GM12875 (cell line): Measurements from ENCODE around the gene DEXI.

Source experiments
- H3K4me3 ChIP-seq: one replicate; pipeline ENCODE4 v1.5.1; 2011; ENCODE audit warnings: low read depth, low read length, control low read depth
- TF ChIP-seq, protein P1 (sequence below): IDR thresholded peaks from 2 replicates; pipeline ENCODE4 v1.5.1; 2011; ENCODE audit warnings: low read depth, mild to moderate bottlenecking, control low read depth, inconsistent platforms, low read length, moderate library complexity, borderline replicate concordance; ENCODE audit not compliant: insufficient read depth

The DEXI gene

DNA sequence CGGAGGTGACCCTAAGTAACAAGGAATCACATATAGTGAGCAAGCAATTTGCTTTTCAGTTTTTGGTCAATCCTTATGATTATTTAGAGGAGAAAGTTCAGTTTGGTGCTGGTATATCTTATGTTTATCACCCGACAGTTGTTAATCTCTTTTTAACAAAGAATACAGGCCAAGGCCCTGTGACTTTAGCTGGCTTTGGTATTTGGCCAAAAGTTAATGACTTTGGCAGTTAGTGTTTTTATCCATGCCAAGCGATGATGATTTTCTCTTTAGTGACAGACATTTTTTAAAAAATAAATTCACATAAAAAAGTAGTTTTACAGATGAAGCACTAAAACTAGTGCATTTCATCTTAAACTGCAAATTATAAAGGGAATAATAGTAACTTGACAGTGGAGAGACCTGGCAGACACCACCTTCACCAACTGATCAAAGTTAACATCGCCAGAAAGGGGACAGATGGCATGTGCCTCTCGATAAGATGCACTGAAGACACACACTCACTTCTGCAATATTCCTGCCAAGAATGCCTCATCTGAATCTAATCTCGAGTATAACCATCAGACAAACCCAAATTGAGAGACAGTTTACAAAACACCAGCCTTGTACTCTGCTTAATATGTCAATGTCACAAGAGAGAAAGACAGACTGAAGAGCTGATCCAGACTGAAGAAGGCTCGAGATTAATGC lies 6.9 kb downstream of the DEXI start:
- no peak overlapping the region for H3K4me3 ChIP-seq
- TF ChIP-seq, protein P1, sequence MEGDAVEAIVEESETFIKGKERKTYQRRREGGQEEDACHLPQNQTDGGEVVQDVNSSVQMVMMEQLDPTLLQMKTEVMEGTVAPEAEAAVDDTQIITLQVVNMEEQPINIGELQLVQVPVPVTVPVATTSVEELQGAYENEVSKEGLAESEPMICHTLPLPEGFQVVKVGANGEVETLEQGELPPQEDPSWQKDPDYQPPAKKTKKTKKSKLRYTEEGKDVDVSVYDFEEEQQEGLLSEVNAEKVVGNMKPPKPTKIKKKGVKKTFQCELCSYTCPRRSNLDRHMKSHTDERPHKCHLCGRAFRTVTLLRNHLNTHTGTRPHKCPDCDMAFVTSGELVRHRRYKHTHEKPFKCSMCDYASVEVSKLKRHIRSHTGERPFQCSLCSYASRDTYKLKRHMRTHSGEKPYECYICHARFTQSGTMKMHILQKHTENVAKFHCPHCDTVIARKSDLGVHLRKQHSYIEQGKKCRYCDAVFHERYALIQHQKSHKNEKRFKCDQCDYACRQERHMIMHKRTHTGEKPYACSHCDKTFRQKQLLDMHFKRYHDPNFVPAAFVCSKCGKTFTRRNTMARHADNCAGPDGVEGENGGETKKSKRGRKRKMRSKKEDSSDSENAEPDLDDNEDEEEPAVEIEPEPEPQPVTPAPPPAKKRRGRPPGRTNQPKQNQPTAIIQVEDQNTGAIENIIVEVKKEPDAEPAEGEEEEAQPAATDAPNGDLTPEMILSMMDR, result no peak

DNA sequence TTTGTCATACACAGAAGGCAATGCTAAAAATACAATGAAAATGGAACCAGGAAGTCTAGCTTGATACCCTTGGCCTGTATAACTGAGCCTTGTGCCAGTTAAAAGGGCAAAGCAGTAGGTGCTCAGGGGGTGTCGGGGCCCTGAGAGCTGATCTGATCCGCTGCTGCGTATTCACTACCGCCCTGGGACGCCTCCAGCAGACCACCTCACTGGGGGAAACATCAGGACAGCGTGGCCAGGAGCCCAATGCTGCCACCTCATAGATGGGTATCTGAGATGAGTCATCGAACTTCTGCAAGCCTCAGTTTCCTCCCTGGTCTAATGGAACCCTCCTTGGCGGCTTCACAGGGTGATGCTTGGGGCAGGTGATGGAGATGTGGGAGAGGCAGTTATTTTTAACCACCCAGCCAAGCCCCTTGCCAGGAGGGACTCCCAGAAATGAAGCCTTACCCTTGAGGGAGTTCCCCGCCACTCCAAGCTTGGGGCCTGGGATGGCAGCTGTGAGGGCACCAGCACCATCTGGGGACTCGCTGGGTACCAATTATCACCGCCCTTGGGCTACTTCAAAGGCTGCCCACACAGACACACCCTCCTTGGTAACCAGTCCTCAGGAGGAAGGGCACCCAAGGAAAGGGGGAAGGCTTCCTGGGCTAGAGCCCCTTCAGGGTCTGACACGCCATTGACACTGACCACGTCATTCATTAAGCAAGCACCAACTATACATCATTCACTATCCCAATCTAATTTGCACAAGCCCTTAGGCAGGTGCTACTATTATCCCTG lies 7.8 kb downstream of the DEXI start:
- TF ChIP-seq, protein P1, result no peak
- no peak overlapping the region for H3K4me3 ChIP-seq

DNA sequence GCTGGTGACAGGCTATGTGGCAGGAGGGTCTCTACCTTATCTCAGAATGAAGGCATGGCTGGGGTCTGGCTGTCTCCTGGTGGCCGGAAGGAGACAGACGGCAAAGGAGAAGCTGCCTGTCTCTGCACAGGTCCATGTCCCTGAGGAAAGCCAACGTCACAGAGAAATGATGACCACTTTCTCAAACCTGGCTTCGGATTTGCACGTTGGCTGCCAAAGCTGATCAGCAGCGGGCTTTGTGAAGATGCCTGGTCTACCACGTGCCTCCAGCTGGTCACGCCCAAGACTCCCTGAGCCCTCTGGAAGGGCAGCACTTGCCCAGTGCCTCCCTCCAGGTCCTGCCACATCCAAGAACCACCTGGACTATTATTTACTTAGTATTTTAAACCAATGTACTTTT lies 8.4 kb downstream of the DEXI start:
- H3K4me3 ChIP-seq, result no peak overlapping the region
- TF ChIP-seq, protein P1, result no peak

DNA sequence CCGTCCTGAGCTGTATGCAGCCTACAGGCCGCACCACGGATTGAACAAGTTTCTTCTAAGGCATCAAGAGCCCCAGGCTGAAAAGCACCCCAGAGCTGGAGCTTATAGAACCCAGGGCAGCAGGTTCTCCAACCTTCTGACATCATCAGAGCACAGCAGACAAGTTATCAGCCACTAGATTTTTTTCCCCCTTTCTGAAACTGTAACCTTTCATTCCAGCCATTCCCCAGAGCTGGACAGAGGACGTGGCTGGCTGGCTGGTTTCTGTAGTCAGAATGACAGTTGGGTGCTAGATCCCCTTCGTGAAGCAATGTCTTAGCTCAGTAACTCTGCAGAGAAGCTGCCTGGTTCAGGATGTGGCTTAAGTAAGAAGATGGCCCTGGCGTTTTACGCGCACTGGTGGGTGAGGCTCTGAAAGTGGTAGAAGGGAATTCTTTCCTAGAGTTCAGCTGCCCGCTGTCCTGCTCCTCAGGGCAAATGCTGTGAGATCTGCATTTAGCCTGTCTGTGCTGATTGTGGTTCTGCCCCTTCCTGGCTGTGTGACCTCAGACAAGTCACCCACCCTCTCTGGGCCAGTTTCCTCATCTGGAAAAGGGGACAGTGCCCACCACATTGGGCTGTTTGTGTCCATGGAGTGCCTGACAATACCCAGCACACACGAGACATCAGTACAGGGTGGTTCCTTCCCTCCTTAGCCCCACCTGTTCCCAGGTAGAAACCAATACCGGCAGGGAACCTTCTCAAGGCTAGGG lies 9.1 kb downstream of the DEXI start:
- TF ChIP-seq, protein P1, result no peak
- no peak overlapping the region for H3K4me3 ChIP-seq

DNA sequence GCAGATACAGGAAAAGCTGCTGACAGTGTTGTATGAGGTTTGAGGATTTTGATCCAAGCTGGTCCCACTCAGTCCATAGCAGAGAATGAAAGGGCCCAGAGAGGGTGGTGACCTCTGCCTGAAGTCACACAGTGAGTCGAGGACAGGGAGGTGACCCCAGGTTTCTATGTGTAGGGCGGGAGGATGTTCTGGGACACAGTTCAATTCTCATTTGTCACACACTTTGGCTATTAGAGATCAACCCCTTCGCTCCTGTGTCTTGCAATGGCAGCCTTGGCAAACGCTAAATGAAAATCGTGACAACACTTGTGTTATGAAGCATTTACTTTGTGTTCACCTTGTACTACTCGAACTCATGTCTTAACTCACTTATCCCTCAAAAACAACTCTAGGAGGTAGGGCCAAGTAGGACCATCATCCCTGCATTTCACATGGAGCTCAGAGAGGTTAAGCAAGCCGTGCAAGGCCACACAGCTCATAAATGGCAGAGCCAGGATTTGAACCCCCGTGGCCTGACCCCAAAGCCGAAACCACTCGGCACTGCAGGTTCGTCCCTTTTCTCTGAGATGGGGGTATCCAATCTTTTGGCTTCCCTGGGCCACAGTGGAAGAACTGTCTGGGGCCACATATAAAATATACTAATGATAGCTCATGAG lies 10.2 kb downstream of the DEXI start:
- TF ChIP-seq, protein P1, result no peak
- no peak overlapping the region for H3K4me3 ChIP-seq

DNA sequence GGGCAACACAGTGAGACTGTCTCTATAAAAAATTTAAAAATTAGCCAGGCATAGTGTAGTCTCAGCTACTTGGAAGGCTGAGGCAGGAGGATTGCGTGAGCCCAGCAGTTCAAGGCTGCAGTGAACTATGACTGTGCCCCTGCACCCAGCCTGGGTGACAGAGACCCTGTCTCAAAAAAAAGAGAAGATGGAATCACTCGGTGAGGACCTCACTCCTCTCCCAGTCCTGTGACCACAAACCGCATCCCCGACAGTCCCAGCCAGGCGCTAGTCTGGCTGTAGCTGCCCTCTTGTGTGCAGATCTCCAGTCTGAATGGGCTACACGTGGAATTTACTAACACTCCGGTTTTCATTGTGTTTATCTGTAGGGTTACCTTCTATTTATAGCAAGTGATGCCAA lies 11.1 kb downstream of the DEXI start:
- TF ChIP-seq, protein P1, result no peak
- no peak overlapping the region for H3K4me3 ChIP-seq
